ENCODE data around the gene DGUOK.
"Not testable (repeated sequence)": the region's sequence is repeated elsewhere in the genome, so short reads cannot be mapped to it uniquely, and the experiment has no call there.

The DGUOK gene

DNA sequence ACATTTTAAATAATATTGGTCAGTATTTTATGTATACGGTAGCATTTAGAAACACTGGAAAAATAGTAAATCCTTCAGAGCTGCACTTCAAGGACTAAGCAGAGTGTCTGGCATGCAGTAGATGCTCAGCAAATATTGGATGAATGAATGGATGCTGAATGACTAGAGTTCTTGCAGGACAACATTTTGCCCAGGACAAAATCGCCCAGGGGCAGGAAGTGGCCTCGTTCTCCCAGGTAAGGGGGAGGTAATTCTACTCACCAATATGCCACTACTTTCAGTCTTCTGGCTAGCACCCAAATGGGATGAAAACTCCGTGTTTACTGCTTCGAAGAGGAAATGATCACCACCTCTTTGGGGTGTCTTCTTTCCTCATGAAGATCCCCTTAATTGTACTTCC, 4.0 kb upstream of the DGUOK start:
- no peak for DNase-seq

DNA sequence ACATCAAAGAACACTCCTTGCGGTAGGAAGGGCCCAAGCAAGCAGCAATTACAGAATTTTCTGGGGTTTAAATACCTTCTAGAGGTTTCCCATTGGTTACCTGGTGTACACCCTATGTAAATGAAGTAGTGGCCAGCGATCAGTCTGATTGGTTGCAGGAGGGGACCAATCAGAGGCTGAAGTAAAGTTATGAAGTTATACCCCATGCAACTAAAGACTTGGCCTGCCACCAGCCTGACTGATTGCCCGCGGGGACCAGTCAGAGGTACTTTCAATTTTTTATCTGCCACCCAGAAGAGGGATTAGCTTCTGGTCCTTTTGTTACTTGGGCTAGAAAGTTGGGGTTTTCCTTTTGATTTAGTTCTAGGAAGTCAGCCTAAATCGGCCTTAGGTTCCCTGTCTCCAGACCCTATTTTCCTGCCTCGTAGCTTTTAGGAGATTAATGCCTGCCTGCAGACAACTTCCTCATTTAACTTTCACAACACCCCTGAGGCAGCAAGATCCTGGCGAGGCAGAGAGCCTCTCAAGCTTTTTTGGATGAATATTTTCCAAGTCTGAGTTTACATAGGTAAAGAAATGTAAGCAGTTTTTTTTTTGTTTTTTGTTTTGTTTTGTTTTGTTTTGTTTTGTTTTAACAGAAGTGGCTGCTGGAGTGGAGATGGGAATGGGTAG, 1.5 kb upstream of the DGUOK start:
- DNase-seq = peak; percentile 13

DNA sequence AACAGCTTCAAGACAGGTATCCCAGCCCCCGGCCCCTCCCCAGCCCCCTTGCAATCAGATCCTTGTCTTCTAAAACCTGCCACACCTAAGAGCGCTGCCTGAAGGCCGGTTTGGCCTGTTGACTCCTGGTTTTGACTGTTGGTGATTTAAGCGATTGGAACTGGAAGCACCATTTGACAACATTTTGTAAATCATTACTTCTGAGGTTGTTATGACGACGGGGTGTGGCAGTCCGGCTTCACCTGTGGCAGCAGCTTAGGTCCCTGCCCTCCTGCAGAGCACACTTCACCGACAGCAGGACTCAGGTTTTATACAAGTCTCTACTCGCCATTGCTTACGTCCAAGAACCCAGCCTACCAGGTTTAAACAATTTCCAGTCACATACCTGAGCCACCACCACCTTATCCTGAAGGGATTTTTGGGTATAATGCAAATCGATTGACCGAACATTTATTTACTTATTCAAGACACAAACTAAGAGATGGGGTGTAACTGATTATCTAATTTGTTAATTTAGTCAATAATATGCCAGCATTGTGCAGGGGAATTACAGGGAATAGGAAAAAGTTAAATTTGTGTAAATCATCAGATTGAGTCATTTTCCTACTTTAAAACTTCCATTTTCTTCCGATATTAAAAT, 707 bp upstream of the DGUOK start:
- no peak for DNase-seq

DNA sequence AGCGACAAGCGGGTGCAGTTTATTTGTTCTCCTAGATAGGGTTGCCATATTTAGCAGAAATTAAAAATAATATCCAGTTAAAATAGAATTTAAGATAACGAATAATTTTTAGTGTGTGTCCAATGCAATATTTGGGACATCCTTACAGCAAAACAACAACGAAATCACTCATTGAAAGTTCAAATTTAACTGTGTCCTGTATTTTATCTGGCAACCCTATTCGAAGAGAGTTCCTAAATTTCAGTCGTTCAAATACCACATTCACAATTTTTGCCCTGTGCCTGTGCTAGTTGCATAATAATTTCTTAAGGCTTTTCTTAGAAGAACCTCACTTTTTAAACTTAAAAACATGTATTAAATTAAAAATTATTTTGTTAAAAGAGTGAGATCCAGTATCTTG, 664 bp downstream of the DGUOK start:
- no peak for DNase-seq

DNA sequence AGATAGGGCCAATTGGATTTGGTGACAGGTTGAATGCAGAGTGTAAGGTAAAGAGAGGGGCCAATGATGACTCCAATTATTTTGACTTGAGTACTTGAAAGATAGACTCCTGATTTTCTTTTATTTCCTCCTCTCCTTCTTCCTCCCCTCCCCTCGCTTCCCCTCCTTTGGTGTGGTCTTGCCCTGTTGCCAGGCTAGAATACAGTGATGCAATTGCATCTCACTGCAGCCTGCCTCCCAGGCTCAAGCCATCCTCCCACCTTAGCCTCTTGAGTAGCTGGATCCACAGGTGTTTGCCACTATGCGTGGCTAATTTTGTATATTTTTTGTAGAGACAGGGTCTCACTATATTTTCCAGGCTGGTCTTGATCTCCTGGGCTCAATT, 2.3 kb downstream of the DGUOK start:
- no peak for DNase-seq

DNA sequence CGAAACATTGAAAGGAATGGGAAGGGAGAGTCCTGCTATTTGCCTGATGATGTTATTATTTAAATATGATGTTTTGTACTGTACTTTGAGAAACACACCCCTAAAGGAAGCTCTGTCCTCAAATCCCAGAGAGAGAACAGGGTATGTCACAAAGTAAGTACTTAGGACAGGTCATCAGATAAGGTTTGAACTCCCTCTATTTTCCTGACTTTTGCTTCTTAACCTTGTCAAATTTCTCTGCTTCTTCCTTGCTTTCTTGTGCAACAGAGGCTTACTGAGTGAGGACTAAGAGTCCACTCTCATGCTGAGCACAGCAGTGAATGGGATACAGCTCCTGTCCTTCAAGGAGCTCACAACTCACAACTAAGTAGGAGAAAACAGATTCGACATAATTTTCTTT, 3.7 kb downstream of the DGUOK start:
- no peak for DNase-seq

DNA sequence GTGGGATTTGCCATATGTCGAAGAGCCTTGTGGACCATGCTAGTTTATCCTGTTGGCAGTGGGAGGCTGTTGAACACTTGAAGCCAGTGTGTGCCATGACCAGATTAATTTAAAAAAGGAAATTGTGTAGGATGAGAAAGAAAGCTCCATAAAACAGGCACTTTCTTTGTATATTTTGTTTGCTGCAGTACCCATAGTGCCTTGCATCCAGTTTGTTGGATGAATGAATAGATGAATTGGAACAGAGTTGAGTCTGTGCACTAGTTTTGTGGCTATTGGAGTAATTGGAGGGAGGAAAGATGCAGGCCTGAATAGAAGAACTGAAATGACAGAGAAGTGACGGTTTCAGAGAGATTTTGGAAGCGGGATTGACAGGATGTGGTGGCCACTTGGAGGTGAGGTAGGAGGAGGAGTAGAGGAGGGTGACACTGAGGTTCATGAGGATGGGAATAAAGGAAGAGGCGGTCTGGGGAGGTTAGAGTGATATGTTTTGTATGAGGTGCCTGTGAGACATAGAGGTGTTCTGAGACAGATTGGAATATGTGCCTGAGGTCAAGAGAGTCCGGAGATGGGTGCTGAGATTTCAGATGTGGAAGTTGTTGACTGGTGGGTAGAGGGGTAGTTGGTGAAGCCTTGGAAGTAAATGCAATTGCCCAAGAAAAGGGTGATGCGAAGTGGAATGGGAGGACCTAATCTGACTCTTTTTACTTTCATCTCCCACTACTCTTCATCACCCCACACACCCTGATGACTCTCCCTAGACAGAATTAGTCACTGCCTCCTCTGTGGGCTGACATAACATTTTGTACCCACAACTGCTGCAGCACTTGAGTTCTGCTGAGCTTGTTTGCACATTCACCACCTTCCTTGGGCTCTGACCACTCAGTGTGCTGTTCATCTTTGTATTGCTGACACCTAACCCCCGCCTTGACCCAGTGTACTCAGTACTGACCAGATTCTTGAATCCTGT, 5.1 kb downstream of the DGUOK start:
- peak; percentile 66 for DNase-seq

DNA sequence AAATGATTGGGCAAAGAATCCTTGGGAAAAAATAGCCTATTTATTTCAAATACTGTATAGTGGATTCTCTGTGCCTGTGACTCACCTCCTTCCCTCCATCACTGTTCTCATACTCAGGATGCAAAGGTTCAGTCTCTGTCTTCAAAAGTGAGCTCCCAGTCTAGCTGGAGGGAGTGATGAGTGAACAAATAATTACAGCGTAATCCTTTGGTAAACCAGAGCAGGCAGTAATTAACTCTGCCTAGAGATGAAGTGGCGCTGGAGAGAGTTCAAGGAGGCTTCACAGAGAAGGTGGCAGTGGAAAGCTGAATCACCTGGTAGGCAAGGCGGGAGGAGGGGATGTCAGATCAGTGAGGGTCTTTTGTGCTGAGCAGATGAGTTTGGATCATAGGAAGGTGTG, 6.5 kb downstream of the DGUOK start:
- no peak for DNase-seq

DNA sequence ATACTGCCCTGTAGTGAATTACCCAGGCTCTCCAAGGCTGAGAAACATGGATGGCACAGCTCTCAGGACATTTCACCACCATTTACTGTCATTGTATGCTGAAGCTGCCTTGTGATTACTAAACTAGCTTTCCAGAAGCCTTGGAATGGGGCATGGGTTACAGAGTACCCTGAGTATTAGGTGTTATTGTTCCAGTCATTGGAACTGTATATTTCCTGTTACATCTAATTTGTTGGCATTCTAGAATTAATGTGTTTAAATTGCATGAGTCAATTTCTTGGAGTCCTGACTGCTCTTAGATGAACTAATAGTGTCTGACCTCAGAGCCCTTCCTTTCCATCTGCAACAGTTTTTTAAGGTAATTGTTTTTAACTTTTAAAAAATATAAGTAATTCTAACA, 9.0 kb downstream of the DGUOK start:
- no peak for DNase-seq

DNA sequence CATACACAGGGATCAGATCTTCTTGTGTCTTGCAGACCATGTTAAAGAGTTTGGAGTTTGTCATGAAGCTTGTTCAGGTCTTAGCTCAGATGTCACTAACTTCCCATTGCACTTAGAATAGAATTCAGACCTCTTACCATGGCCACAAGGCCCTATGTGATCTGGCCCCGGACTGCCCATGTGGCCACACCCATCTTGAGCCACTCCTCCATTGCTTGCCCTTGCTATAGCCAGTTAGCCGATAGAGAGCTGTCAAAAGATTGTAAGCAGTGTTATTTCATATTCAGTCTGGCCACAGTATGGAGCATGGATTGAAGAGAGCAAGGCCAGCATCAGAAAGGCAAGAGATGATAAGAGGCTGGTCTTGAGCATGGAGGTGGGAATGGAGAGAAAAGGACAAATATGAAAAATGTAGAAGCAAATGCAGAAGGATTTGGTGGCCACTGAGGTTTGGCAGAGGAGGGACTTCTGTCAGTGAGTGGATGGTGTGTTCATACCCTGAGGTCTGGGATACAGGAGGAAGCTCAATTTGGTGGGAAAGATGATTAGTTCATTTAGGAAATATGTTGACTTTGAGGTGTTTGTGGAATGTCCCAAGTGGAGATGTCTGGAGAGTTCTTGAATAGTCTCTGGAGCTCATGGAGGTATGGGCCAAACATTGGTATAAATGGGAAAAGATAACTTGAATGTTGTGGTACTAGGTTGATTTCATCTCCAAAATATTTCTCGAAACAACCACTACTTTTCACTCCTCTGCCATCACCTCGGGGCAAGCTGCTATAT, 10.6 kb downstream of the DGUOK start:
- DNase-seq = no peak

DNA sequence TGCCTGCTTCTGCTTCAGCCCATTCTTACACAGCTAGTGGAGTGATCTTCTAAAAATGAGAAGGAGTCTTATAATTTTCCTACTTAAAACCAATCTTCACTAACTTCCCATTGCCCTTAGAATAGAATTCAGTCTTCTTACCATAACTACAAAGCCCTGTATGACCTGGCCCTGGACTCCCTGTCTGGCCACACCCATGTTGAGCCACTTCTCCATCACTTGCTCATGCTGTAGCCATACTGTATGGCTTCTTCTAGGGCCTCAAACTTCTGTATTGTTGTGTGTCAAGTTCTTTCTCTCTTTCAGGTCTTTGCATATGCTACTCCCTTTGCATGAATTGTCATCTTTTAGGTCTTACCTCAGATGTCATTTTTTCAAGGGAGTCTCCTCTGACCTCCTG, 11.2 kb downstream of the DGUOK start:
- DNase-seq = no peak

DNA sequence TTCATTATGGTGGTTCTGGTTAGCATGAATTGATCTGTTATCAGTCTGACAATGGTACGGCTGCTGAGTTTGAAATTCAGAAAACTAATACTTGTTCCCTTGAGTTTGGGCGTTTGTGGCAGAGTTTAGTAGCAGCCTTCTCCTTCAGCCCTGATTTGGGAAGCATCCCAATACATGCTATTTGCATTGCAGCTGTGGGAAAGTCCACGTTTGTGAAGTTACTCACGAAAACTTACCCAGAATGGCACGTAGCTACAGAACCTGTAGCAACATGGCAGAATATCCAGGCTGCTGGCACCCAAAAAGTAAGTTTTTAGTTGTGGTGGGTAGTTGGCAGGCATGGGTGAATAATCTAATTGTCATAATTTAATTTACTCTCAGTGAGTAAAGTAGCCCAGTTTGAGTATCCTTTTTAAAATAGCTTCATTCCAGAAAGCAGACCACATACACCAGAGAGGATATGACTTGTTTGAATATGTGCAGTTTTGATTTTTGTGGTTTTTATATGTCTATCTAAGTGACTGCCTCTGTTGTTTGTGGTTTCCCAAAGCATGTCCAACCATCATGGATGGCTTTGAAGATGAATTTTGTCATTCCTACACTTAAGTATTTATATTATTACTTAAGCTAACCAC, 12.2 kb downstream of the DGUOK start:
- peak; percentile 11 for DNase-seq

DNA sequence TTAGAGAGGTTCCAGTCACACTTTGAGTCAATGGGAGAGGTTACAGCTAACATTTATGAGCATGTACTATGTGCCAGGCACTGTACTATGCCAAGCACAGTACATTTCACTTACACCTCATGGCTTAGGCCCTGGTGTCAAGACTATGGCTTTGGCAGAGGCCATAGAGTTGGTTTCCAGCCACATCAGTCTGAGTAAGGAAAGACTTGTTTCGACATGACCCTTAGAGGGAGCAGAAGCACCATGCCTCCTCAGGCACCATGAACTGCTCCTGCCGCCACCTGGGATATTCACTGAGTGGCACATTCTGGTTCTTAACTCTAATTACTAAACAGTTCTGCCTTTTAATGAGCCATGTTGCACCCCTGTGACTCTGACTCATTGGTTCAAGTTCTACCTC, 12.7 kb downstream of the DGUOK start:
- peak; percentile 36 for DNase-seq

DNA sequence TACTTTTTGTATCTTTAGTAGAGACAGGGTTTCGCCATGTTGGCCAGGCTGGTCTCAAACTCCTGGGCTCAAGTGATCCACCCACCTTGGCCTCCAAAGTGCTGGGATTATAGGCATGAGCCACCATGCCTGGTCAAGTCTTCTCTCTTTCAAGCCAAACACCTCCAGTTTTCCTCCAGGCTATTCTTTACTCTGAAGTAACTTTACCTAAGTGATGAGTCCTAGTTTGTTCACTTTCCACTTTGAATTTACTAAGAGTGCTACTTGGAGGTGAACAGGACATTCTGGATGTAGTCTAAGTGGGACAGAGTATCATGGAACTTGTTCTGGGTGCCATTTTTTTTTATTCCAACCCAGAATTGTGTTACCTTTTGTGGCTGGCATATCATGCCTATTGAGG, 13.4 kb downstream of the DGUOK start:
- not testable (repeated sequence) for DNase-seq

DNA sequence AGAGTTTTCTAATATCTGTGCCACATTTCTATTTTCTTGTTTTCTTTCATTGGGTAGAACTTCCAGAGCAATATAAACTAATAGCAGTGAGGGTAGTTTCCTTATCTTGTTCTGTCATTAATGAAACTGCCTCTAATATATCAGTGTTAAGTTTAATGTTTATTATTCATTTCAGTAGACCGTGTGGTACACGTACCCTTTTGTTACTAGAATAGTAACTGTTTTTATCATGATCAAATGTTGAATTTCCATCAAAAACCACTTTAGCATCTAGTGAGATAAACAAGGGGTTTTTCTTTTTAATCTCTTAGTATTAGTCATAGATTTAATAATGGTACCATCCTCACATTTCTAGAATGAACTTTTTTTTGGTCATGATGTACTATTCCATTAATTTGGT, 16.0 kb downstream of the DGUOK start:
- DNase-seq = no peak

DNA sequence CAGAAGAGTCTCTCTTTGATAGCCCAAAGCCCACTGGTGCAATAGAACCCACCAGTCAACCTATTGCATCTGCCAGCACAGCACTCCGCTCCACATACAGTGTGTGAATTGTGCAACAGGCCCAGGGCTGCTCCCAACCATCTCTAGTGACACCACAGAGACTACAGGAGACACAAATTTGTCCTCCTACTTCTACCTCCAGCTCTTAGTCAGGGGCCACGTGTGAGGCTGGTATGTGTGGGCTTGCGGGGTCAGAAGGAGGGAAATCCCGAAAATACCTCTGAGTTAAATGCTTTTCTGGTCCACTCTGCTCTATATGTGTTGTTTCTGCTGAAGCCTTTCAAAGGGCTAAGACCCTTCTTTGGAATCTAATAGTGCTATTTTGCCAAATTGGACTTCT, 18.0 kb downstream of the DGUOK start:
- peak; percentile 50 for DNase-seq

DNA sequence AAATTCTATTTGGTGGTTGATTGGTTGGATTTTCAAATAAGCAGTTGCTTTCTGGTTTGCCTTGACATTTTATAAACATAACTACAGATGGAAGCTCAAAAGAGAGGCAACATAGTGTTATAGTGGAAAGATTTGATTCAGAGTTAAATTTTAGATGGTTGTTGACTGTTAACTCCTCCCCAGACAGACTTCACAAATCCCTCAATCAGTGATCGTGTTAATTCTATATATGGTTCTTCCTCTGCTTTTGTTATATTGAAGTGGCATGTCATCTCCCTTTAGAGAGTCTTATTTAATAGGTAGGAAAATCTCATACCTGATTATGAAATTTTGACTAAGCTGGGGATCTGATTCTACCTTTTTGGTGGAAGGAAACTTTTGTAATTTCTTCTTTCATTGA, 19.5 kb downstream of the DGUOK start:
- DNase-seq = no peak

DNA sequence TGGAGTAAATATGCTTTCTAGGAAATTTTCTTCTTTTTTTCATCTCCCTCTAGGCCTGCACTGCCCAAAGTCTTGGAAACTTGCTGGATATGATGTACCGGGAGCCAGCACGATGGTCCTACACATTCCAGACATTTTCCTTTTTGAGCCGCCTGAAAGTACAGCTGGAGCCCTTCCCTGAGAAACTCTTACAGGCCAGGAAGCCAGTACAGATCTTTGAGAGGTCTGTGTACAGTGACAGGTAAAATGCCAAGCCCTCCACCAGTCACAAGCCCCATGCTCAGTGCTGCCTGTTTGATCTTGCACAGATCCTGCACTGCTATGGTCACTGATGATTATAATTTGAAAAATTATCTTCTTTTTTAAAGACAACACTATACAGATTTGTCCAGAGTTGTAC, 20.0 kb downstream of the DGUOK start:
- DNase-seq = no peak

DNA sequence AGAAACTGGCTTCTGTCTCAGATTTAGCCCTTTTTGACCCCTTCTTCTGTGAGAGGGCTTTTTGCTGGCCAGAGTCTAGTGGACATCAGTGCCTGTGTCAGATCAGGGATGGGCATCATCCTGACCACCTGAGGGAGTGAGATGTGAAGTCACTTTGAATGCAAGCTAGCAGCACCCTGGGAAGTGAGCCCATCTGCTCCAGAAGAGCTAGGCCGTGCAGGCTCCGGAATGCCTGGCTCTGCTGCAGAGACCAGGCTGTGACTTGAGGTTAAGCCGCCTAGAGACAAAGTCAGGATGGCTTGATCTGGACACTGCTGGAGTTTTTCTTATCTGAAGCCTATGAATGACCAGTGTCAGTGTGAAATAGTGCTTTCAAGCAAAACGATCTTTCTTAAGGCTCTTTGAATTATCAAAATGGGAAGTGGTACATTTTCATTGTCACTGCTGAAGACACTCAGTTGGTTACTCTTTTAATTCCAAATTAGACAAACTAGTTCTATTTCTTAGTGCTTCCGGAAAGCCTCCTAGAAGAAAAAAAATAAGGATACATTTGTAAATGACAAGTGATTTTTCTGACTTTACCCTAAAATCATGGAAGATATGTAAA, 20.8 kb downstream of the DGUOK start:
- no peak for DNase-seq

DNA sequence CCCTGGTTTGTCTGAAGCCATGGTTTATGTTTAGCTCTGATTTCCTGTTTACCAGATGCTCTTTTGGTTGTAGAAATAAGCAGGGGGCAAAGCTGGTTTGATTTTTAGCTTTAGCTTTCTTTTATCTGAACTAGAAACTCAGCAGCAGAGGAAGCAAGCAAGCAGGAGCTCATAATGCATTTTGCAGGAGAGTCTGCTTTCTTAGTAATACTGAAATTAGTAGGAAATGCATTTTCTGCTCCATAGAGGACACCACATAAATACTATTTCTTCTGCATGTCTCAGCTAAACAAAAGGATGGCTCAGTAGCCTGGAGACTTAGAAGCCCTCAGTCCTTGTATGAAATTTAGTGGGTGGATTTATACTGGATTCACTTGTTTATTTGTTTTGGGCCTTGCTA, 23.1 kb downstream of the DGUOK start:
- no peak for DNase-seq

DNA sequence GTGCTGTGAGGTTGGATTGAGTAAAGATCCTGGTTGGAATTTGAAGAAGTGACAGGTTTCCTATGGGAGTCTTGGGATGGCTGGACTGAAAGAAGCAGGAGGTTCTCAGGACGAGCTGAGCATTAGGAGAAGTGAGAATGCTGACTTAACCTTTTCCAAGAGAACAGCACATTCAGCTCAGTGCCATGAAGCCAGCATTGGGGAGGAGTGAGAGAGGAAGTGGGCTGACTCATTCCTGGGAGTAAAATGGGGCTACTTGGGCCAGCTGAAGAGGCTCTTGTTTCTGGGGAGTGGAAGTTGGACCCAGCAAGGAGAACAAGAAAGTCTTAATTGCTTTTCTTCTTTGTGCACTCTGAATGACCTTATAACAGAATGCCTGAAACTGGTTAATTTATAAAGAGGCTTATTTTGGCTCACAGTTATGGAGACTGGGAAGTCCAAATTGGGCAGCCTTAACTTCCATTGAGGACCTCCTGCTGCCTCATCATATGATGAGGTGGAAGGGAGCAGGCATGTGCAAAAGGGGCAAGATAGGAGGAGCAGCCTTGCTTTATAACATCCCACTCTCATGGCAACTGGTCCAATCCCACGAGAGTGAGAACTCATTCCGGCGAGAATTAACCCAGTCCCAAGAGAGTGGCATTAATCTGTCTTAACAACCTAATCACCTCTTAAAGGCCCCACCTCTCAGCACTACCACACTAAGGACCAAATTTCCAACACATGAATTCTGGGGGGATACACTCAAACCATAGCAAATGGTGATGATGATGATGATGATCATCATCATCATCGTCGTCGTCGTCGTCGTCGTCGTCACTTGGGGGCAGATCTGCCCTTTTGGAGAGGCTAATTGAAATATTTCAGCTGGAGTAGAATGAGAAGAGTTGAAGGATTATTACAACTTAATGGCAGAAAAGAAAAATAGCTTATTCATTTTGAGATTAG, 26.1 kb downstream of the DGUOK start:
- no peak for DNase-seq

Data from activated CD4-positive, alpha-beta T cell treated with anti-CD3 and anti-CD28 coated beads for 48 hours (primary cell).